GM18520 (cell line): ENCODE data around the gene SMARCC2.
"Not testable (repeated sequence)": the region's sequence is repeated elsewhere in the genome, so short reads cannot be mapped to it uniquely, and the experiment has no call there.

Source experiments
- ATAC-seq: cut with Tn5 transposase; IDR thresholded peaks from one replicate; pipeline ENCODE4 v1.9.1; 2021; ENCODE audit not compliant: unreplicated experiment

SMARCC2 gene

DNA sequence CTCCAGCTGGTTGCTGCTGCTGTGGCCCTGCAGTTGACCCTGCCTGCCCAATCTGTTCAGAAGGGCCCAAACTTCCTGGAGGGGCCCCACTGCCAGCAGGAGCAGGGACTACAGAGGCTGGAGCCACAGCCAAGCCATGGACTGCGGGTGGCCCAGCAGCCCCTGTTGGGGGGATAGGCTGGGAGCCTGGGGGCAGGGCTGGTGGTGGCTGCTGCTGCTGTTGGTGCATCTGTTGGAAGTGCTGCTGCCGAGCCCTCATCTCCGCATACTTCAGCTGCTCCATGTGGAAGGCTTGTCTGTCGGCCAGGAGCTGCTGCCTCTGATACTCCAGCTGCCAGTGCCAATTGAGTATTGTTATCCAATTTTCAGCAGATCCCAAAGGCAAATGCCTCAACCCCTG, 23.9 kb downstream of the SMARCC2 start:
- no peak for ATAC-seq

DNA sequence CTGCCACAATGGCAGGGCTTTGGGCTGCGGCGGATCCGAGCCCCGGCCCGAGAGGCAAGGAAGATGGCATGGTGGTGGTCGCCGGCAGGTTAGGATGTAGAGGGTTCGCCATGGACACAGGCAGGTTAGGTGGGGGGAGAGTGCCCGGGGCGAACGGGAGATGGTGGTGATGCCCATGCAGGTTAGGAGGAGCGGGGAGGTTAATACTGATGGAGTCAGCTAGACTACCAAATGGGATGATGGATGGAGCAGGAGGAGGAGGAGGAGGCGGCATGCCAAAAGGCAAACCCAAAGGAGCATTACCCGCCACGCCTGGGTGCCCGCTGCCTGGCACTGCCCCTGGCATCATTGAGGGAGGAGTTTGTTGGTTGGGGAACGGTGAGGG, 24.9 kb downstream of the SMARCC2 start:
- no peak for ATAC-seq

DNA sequence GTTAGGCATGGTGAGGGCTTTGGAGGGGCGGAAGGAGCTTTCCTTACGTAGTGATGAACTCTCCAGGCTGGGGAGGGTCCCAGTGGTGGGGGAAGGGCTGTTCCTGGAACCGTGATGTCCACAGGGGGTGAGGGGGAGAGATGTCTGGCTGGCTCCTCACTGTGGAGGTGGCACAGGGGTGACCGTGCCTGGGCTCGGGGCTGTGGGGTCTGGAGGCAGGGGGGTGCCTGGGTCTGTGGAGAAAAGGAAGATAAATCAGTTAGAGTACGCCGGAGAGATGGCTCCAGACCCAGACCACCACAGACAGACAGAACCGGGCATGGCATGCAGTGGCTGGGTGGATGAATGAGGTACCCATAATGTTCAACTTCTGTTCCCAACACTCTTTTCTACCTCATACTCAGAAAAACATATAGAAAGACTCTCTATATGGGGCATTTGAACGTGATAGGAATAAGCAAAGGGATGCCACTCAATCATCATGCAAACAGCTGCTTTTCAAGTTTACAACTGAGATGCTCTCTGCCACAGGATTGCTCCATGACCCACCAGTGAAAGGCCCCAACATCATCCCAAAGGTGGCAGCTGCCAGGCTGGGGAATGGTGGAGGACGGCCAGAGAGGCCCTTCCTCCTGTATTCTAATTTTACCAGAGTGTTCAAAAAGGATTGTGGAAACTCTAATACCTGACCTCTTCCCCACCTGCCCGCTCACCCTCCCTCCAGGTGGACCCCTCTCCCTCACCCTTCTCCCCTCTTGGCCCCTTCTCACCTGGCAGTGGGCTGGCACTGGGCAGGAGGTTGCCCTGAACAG, 25.5 kb downstream of the SMARCC2 start:
- ATAC-seq, result no peak

DNA sequence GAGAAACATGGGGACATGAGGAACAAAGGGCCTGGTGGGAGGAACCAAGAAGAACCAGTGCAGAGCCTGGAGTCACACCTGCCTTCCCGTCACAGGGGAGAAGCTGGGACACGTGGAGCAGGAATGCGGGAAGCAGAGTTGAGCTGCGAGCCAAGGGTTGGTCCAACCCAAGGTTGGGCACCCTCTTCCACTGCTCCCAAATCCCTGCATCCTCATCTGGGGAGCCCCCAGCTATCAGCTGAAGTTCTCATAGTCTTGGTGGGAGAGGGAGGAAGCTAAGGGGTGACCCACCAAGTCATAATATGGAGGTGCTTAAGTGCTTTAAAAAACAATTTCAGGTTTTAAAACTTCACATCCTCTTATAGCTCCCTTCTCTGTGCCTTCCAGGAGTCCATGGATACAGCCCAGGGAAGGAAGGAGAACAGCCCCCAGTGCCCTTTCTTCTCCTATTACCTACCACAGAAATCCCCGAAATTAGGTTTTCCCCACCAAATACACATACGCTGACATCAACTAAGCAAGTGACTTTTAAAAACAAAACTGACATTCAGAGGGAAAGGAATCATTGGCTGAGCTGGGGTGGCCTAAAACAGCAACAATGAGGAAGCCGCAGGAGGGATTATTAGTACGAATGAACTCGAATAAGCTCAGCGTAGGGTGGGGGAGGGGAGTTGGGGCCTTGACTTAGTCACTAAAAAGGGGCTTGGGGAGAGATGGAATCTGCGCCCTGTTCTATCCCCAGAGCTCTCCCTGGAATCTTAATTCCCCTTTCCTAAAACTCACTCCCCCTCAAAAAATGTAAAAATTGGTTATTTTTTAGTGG, 26.6 kb downstream of the SMARCC2 start:
- no peak for ATAC-seq

DNA sequence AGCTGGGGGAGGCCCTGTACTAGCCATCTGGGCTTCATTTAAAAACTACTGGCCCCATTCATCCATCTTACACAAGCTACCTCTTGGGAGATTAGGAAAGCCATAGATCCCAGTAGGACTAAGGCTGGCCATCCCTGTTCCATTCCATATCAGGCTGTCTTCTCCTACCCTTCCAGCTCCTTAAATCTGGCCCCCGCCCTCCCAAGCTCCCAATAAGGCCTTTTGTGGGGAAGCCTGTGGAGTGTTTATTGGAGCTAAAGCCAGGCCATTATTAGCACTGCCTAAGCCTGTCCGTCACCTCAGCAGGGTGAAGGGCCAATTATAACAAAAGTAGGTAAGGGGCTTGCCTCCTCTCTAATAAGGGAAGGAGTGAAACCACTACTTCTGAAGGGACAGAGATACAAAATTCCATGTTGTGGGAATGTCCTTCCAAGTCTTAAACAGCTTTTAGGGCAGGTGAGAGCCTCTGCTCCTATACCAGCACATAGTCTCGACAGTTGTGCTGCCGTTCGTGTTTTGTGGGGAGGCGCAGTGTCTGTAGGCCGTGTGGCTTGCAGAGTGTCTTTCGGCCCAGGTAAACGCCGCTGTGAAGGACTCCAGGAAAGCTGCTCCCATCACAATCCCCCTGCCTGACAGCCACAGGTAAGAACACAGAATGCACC, 27.5 kb downstream of the SMARCC2 start:
- ATAC-seq, result no peak

- ATAC-seq, result no peak
Observed at GRCh38 chr12:56160894-56161689, 28.2 kb downstream of the SMARCC2 start.

DNA sequence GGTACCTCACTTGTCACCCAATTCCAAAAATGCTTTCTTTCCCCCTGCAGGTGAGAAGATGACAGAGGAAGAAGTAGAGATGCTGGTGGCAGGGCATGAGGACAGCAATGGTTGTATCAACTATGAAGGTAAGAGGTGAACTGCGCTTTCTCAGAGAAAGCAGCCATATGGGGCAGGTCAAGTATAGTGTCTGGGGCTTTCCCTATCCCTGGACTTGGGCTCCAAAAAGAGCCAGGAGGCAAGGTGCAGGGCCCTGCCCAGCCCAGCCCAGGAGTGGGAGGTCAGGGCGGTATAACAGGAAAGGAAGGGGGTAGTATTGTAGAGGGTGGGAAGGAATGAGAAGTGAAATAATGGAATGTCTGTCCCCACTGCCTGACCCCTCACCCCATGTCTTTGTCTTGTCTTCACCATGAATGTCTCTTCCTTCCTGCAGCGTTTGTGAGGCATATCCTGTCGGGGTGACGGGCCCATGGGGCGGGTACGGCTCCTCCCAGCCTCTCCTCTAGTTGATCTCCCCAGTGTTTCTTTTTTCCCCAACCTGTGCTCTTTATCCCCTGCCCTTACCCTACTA, 29.0 kb downstream of the SMARCC2 start:
- no peak for ATAC-seq

GRCh38 chr12:56159482-56160192, 29.6 kb downstream of the SMARCC2 start:
- ATAC-seq, result no peak

GRCh38 chr12:56158926-56159461, 30.3 kb downstream of the SMARCC2 start:
- ATAC-seq, result no peak

- peak; percentile 79 for ATAC-seq
Observed at GRCh38 chr12:56158029-56158925, 31.0 kb downstream of the SMARCC2 start, which contains the start of gene MYL6. MYL6 (plus strand) TSS chr12:56158359; CDS start chr12:56158402, 43 bp downstream.

DNA sequence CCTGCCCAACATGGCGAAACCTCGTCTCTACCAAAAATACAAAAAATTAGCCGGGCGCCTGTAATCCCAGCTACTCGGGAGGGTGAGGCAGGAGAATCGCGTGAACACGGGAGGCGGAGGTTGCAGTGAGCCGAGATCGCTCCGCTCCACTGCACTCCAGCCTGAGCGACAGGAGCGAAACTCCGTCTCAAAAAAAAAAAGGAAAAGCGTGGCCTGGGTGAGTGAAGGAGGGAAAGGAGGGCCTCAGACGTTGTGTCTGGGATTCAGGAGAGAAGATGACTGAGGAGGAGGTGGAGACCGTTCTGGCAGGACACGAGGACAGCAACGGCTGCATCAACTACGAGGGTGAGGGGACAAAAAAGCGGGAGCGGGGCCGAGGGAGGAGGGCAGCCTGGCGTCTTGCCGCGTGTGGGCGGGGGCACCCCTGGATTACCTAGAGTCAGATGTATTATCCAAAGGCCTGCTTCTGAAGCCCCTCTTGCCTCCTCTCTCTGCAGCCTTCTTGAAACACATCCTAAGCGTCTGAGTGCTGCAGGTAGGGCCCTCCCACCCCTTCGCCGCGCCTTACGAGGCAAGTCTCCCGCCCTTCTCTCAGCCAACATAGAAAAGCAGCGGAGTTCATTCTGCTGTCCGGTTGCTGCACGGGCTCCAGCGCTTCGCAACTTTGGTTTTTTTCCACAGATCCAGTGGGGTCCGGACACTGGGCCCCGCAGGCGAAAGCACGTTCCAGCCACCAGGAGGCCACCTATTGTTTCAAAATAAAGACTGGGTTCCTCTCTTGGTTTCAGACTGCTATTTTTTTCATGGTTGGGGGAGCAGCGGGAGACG, 31.9 kb downstream of the SMARCC2 start:
- peak; percentile 14 for ATAC-seq

DNA sequence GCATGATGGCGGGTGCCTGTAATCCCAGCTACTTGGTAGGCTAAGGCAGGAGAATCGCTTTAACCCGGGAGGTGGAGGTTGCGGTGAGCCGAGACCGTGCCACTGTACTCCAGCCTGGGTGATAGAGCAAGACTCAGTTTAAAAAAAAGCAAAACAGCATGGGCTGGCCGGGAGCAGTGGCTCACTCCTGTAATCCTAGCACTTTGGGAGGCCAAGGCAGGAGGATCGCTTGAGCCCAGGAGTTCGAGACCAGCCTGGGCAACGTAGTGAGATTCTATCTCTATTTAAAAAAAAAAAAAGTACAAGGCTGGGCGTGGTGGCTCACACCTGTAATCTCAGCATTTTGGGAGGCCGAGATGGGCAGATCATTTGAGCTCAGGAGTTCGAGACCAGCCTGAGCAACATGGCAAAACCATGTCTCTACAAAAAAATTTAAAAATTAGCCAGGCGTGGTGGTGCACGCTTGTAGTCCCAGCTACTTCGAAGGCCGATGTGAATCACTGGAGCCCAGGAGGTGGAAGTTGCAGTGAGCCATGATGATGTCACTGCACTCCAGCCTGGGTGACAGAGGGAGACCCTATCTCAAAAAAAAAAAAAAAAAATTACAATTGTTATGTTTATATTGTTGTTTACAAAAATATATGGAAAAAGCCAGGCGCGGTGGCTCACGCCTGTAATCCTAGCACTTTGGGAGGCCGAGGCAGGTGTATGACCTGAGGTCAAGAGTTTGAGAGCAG, 32.7 kb downstream of the SMARCC2 start:
- not testable (repeated sequence) for ATAC-seq

- ATAC-seq, result no peak
Observed at GRCh38 chr12:56155256-56155845, 33.9 kb downstream of the SMARCC2 start.

DNA sequence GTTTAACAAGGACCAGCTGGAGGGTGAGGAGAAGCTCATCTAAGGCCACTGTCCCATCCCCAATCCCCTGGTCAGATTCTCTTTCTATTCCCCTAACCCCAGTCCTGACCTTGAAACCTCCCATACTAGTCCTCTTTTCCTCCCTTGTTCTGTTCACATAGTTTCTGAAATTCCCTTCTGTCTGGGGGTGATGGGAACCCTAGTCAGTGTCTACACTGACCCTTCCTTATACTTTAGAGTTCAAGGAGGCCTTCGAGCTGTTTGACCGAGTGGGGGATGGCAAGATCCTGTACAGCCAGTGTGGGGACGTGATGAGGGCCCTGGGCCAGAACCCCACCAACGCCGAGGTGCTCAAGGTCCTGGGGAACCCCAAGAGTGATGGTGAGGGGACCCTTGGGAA, 34.5 kb downstream of the SMARCC2 start:
- no peak for ATAC-seq

DNA sequence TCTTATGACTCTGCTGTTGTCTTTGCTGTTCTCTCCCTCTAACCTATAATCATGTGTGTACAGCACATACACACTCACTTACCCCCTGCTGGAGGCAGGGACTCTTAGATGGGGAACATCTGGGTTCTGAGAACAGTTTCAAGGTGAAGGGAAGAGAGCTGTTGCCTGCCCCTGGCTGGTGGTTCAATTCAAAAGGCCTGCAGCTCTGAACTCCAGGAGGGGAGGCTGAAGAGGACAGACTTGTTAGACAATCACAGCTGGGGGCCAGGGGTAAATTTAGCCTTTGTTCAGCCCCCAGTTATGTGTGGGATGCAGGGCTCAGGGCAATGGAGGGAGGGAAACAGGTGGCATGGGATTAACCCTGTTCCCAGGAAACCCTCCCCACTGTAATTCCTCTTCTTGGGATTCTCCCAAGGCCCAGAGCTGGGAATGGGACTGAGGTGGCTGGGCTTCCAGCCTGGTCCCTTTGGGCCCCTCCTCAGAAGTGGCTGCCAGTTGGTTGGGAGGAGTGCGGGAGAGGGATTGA, 35.0 kb downstream of the SMARCC2 start:
- no peak for ATAC-seq

- no peak for ATAC-seq
Observed at GRCh38 chr12:56153678-56154065, 35.6 kb downstream of the SMARCC2 start.
